GM12801 (cell line): ENCODE data around the gene IGF2.

Source experiments
- CTCF ChIP-seq: IDR thresholded peaks from one replicate; pipeline ENCODE4 v1.5.1; 2011; ENCODE audit warnings: control low read depth; ENCODE audit not compliant: insufficient read length; ENCODE audit errors: extremely low read depth

Gene IGF2

GRCh38 chr11:2121227-2122130 lies 17.7 kb downstream of the IGF2 start:
- TF ChIP-seq CTCF: no peak

- no peak for TF ChIP-seq CTCF
Measured at GRCh38 chr11:2120359-2121100, 18.7 kb downstream of the IGF2 start.

GRCh38 chr11:2118677-2119076 lies 20.5 kb downstream of the IGF2 start:
- TF ChIP-seq CTCF: no peak

- TF ChIP-seq CTCF: no peak
Measured at GRCh38 chr11:2116680-2117079, 22.5 kb downstream of the IGF2 start.

- no peak for TF ChIP-seq CTCF
Measured at GRCh38 chr11:2115308-2115707, 23.9 kb downstream of the IGF2 start.

GRCh38 chr11:2114430-2115241 lies 24.6 kb downstream of the IGF2 start:
- no peak for TF ChIP-seq CTCF

GRCh38 chr11:2113776-2114175 lies 25.4 kb downstream of the IGF2 start:
- TF ChIP-seq CTCF: no peak
